Kidney capillary endothelial cell (primary cell): ENCODE measurements around the gene SLC9C2.
"Not testable (repeated sequence)": the region's sequence is repeated elsewhere in the genome, so short reads cannot be mapped to it uniquely, and the experiment has no call there.

Experiments used
- DNase-seq: peaks from one replicate; pipeline ENCODE4 v3.0.0-alpha.2; 2018; ENCODE audit warnings: low spot score

The SLC9C2 gene

GRCh38 chr1:173603056-173603591 is at the start of gene SLC9C2:
TSS of gene SLC9C2 (minus strand) at chr1:173603072. CDS start at chr1:173601776, 1,296 bp downstream.
- DNase-seq: no peak

GRCh38 chr1:173648880-173649605 is 46.2 kb upstream of the SLC9C2 start:
- DNase-seq: no peak

- DNase-seq: no peak
Measured at GRCh38 chr1:173646656-173647055, 43.8 kb upstream of the SLC9C2 start.

- not testable (repeated sequence) for DNase-seq
Measured at GRCh38 chr1:173642450-173643139, 39.7 kb upstream of the SLC9C2 start.

- no peak for DNase-seq
Measured at GRCh38 chr1:173639102-173639501, 36.2 kb upstream of the SLC9C2 start.

GRCh38 chr1:173638043-173639021 is 35.5 kb upstream of the SLC9C2 start:
- no peak for DNase-seq

GRCh38 chr1:173637236-173638042 is 34.6 kb upstream of the SLC9C2 start:
- DNase-seq: not testable (repeated sequence)

- no peak for DNase-seq
Measured at GRCh38 chr1:173635116-173635515, 32.2 kb upstream of the SLC9C2 start, which contains the start of gene TEX50. TSS of gene TEX50 (plus strand) at chr1:173635338. CDS start at chr1:173635522, 184 bp downstream.

- no peak for DNase-seq
Measured at GRCh38 chr1:173628888-173629287, 26.0 kb upstream of the SLC9C2 start.

- no peak for DNase-seq
Measured at GRCh38 chr1:173627269-173627668, 24.4 kb upstream of the SLC9C2 start.

GRCh38 chr1:173616859-173617258 is 14.0 kb upstream of the SLC9C2 start:
- DNase-seq: no peak

GRCh38 chr1:173613086-173613485 is 10.2 kb upstream of the SLC9C2 start:
- not testable (repeated sequence) for DNase-seq

GRCh38 chr1:173608503-173609216 is 5.8 kb upstream of the SLC9C2 start:
- DNase-seq: no peak

GRCh38 chr1:173601588-173601987 is 1.3 kb downstream of the SLC9C2 start:
- DNase-seq: no peak

- no peak for DNase-seq
Measured at GRCh38 chr1:173596097-173596825, 6.6 kb downstream of the SLC9C2 start.

- DNase-seq: not testable (repeated sequence)
Measured at GRCh38 chr1:173591138-173591537, 11.7 kb downstream of the SLC9C2 start.

GRCh38 chr1:173590557-173590956 is 12.3 kb downstream of the SLC9C2 start:
- no peak for DNase-seq

- no peak for DNase-seq
Measured at GRCh38 chr1:173581383-173582079, 21.3 kb downstream of the SLC9C2 start.

- no peak for DNase-seq
Measured at GRCh38 chr1:173580658-173581057, 22.2 kb downstream of the SLC9C2 start.
